B cell (primary cell): ENCODE data around the gene KIAA0319L. TPM values are rescaled to one million over a fixed set of nuclear protein-coding genes. Genes with fewer than 3 reads are reported as not detected.

Experiments
- ATAC-seq: fragments of 200-7000 bp; cut with Tn5 transposase; one replicate; pipeline ENCODE4 v1.10.0; 2021; ENCODE audit warnings: low read depth, mild to moderate bottlenecking, moderate number of reproducible peaks, moderate library complexity
- CTCF ChIA-PET: fragments of 350-600 bp; sonication (Branson Sonifier 250); formaldehyde crosslinking; loops from one replicate; lab custom pipeline; 2021; ENCODE audit warnings: antibody characterized with exemption, inconsistent platforms; lab: Charles Lee
- POLR2A ChIA-PET: fragments of 350-600 bp; sonication (Branson Sonifier 250); formaldehyde crosslinking; loops from one replicate; lab custom pipeline; 2021; ENCODE audit warnings: antibody characterized with exemption; lab: Charles Lee
- DNase-seq: peaks from one replicate; pipeline ENCODE4 v3.0.0; 2013
- H2AFZ ChIP-seq: 2 replicates; pipeline ENCODE4 v1.6.1; 2012; ENCODE audit warnings: mild to moderate bottlenecking, low read depth, low read length; ENCODE audit not compliant: insufficient read depth, poor library complexity, severe bottlenecking
- H3K27ac ChIP-seq, 2 donors: 1 replicate in 1 of 2; 2 replicates in 1 of 2; pipeline ENCODE4 v1.5.1; 2012 to 2013; ENCODE audit warnings: low read length in 2 of 2, mild to moderate bottlenecking in 2 of 2, moderate library complexity in 1 of 2
- H3K27me3 ChIP-seq, 4 experiments: fragments of 200-600 bp in 1 of 4; sonication (generic) in 1 of 4; replicated peaks in 1 of 4; 1 replicate in 2 of 4; 2 replicates in 2 of 4; pipeline versions ENCODE4 v1.6.1 to v1.7.0; 2013 to 2016; ENCODE audit warnings: low read length in 3 of 4, mild to moderate bottlenecking in 2 of 4, mixed read lengths in 1 of 4, moderate library complexity in 1 of 4; ENCODE audit not compliant: insufficient read depth in 4 of 4, control insufficient read depth in 3 of 4; ENCODE audit errors: control extremely low read depth in 1 of 4
- H3K36me3 ChIP-seq, 2 experiments: replicated peaks in 1 of 2; 1 replicate in 1 of 2; 2 replicates in 1 of 2; pipeline versions ENCODE4 v1.6.1 to v1.7.1; 2013; ENCODE audit warnings: low read length in 1 of 2; ENCODE audit not compliant: insufficient read depth in 2 of 2, control insufficient read depth in 1 of 2; ENCODE audit errors: control extremely low read depth in 1 of 2, extremely low read depth in 1 of 2
- H3K4me1 ChIP-seq, 2 donors: fragments of 200-600 bp in 1 of 2; sonication (generic) in 1 of 2; 1 replicate in 1 of 2; 2 replicates in 1 of 2; pipeline versions ENCODE4 v1.5.1 to v1.6.1; 2013 to 2017; ENCODE audit warnings: low read length in 2 of 2; ENCODE audit not compliant: control insufficient read depth in 2 of 2, insufficient read depth in 2 of 2
- H3K4me2 ChIP-seq: replicated peaks from 2 replicates; pipeline ENCODE3; 2012; ENCODE audit warnings: mild to moderate bottlenecking, low read depth, low read length; ENCODE audit not compliant: poor library complexity, severe bottlenecking
- H3K4me3 ChIP-seq, 5 experiments: fragments of 200-600 bp in 1 of 5; sonication (generic) in 1 of 5; 1 replicate in 3 of 5; 2 replicates in 2 of 5; pipeline versions ENCODE4 v1.5.1 to v1.7.0; 2011 to 2016; ENCODE audit warnings: low read length in 4 of 5, mild to moderate bottlenecking in 4 of 5, low read depth in 2 of 5, control low read depth in 1 of 5, moderate library complexity in 1 of 5; ENCODE audit not compliant: insufficient read depth in 1 of 5; ENCODE audit errors: control extremely low read depth in 1 of 5, extremely low read depth in 1 of 5
- H3K79me2 ChIP-seq: fragments of 200-600 bp; sonication (generic); one replicate; pipeline ENCODE4 v1.6.0; 2016; ENCODE audit warnings: low read length; ENCODE audit not compliant: control insufficient read depth, insufficient read depth
- H3K9ac ChIP-seq: fragments of 200-600 bp; sonication (generic); 2 replicates; pipeline ENCODE4 v1.6.1; 2017; ENCODE audit warnings: mild to moderate bottlenecking, low read length, moderate library complexity
- H3K9me3 ChIP-seq, 3 donors: one replicate each; pipeline versions ENCODE4 v1.6.1 to v1.7.1; 2013; ENCODE audit warnings: low read length in 2 of 3; ENCODE audit not compliant: control insufficient read depth in 2 of 3, insufficient read depth in 1 of 3; ENCODE audit errors: control extremely low read depth in 1 of 3
- H4K20me1 ChIP-seq: 2 replicates; pipeline ENCODE4 v1.6.0; 2012; ENCODE audit warnings: mild to moderate bottlenecking, low read length; ENCODE audit not compliant: insufficient read depth, control insufficient read depth, poor library complexity, severe bottlenecking
- H3K27ac Mint-ChIP-seq: one replicate; pipeline ENCODE4 v1.8.0; 2021; ENCODE audit warnings: mixed read lengths
- H3K27me3 Mint-ChIP-seq: one replicate; pipeline ENCODE4 v1.8.0; 2021; ENCODE audit warnings: mixed read lengths
- H3K4me1 Mint-ChIP-seq: one replicate; pipeline ENCODE4 v1.8.0; 2021; ENCODE audit warnings: mixed read lengths
- H3K4me3 Mint-ChIP-seq: one replicate; pipeline ENCODE4 v1.8.0; 2021; ENCODE audit warnings: mixed read lengths
- H3K9me3 Mint-ChIP-seq: one replicate; pipeline ENCODE4 v1.8.0; 2022; ENCODE audit warnings: mixed read lengths; ENCODE audit not compliant: insufficient read depth
- CTCF ChIP-seq: fragments of 200-600 bp; IDR thresholded peaks from one replicate; pipeline ENCODE4 v1.8.0; 2022; ENCODE audit warnings: antibody characterized with exemption, mild to moderate bottlenecking
- EZH2 ChIP-seq: IDR thresholded peaks from 2 replicates; pipeline ENCODE4 v1.6.1; 2012; ENCODE audit warnings: borderline replicate concordance, low read depth, mild to moderate bottlenecking, moderate library complexity, low read length; ENCODE audit not compliant: insufficient read depth, poor library complexity, severe bottlenecking
- WGBS: methylation state at CpG from one replicate; pipeline ENCODE4 v1.1.5; 2013; ENCODE audit warnings: missing lambda C conversion rate; ENCODE audit not compliant: insufficient coverage; 5-methylcytosine and 5-hydroxymethylcytosine counted together
- intact Hi-C: fragments of 100-400 bp; cut with micrococcal nuclease; formaldehyde crosslinking; loops from one replicate; pipeline ENCODE4 v1.10.0; 2022
- polyA plus RNA-seq: library from polyadenylated mRNA; depleted of rRNA; stranded (reverse); fragments of >200 nt; gene quantifications from 2 replicates; pipeline ENCODE4 v1.2.3, GENCODE V29; 2012
- total RNA-seq, 2 donors: library from RNA; stranded (reverse); fragments of 120-200 nt in 1 of 2; gene quantifications; 1 replicate in 1 of 2; 2 replicates in 1 of 2; pipeline versions ENCODE4 v1.2.3 to v1.2.4, GENCODE V29; 2013 to 2022

The KIAA0319L gene
- total and polyA plus RNA-seq, 2 donors (not counting 1 experiment from before 2014, with no cell fraction given): 35.9 to 78.1 TPM

GRCh38 chr1:35594005-35594760 lies 37.0 kb upstream of the KIAA0319L start:
- ChIA-PET CTCF (interaction anchor here (1.6 kb wide), 1 partner anchor 132 kb away, joined by 4 read pairs; no protein-coding TSS in a partner anchor), POLR2A (no interaction called here)
- Mint-ChIP-seq H3K9me3 (no peaks in the 10 kb centered on the region), H3K4me3 (no peak overlapping the region), H3K4me1 (no peaks in the 10 kb centered on the region), H3K27ac (no peak overlapping the region), H3K27me3 (no peaks in the 10 kb centered on the region)
- Histone ChIP-seq H2AFZ (no peak overlapping the region), H3K27me3 (no peaks in the 10 kb centered on the region), H3K27ac (no peak overlapping the region), H3K9me3 (no peaks in the 10 kb centered on the region), H3K36me3 (peaks cover 0 to 3% of the 10 kb centered on the region in 2 experiments), H3K79me2 (no peaks in the 10 kb centered on the region), H3K4me2 (no peak overlapping the region), H3K4me1 (no peaks in the 10 kb centered on the region), H4K20me1 (no peaks in the 10 kb centered on the region), H3K4me3 (no peak overlapping the region), H3K9ac (no peak overlapping the region)
- DNase-seq (no peak), ATAC-seq (no peak)
- WGBS: 97% methylated on average over 6 of the region's 9 CpGs
- intact Hi-C loops: no loop called here
- TF ChIP-seq EZH2: no peak
- TF ChIP-seq CTCF: no peak
